Mesenchymal stem cell (in vitro differentiated cells and primary cell): ENCODE data around the gene GSK3B.
A peak's percentile ranks its signal among the peaks of the same experiment; 100 is the strongest.

ENCODE experiments used
- DNase-seq: peaks from one replicate; pipeline ENCODE4 v3.0.0-alpha.2; 2013
- H2AFZ ChIP-seq: one replicate; pipeline ENCODE4 v1.6.1; 2013; ENCODE audit warnings: low read depth, mild to moderate bottlenecking, control low read depth, inconsistent platforms, low read length, moderate library complexity
- H2AK5ac ChIP-seq: 2 replicates; pipeline ENCODE4 v1.6.1; 2013; ENCODE audit warnings: low read length, moderate library complexity, mild to moderate bottlenecking, inconsistent platforms; ENCODE audit not compliant: severe bottlenecking
- H2BK120ac ChIP-seq: one replicate; pipeline ENCODE4 v1.6.1; 2013; ENCODE audit warnings: low read depth, mild to moderate bottlenecking, inconsistent platforms, low read length, moderate library complexity
- H2BK12ac ChIP-seq, 2 experiments: one replicate each; pipeline ENCODE4 v1.6.1; 2013; ENCODE audit warnings: inconsistent platforms in 2 of 2, low read length in 2 of 2, mild to moderate bottlenecking in 2 of 2, moderate library complexity in 2 of 2, control low read depth in 1 of 2
- H2BK15ac ChIP-seq: one replicate; pipeline ENCODE4 v1.6.1; 2013; ENCODE audit warnings: mild to moderate bottlenecking, low read depth, inconsistent platforms; ENCODE audit not compliant: poor library complexity, severe bottlenecking
- H2BK5ac ChIP-seq: 2 replicates; pipeline ENCODE4 v1.6.1; 2013; ENCODE audit warnings: low read depth, mild to moderate bottlenecking, low read length, control low read depth, inconsistent platforms; ENCODE audit not compliant: poor library complexity, severe bottlenecking
- H3K14ac ChIP-seq, 2 experiments: one replicate each; pipeline ENCODE4 v1.6.1; 2013; ENCODE audit warnings: inconsistent platforms in 2 of 2, low read length in 2 of 2, control low read depth in 1 of 2, mild to moderate bottlenecking in 1 of 2, moderate library complexity in 1 of 2
- H3K18ac ChIP-seq, 2 experiments: one replicate each; pipeline ENCODE4 v1.6.1; 2013; ENCODE audit warnings: inconsistent platforms in 2 of 2, low read length in 2 of 2, control low read depth in 1 of 2, low read depth in 1 of 2, mild to moderate bottlenecking in 1 of 2
- H3K23ac ChIP-seq, 2 experiments: one replicate each; pipeline ENCODE4 v1.6.1; 2013; ENCODE audit warnings: inconsistent platforms in 2 of 2, low read length in 2 of 2, mild to moderate bottlenecking in 2 of 2, moderate library complexity in 2 of 2, control low read depth in 1 of 2
- H3K27ac ChIP-seq: 2 replicates; pipeline ENCODE4 v1.5.1; 2013; ENCODE audit warnings: mild to moderate bottlenecking, moderate library complexity, low read length, control low read depth, inconsistent platforms; ENCODE audit not compliant: poor library complexity, severe bottlenecking
- H3K27me3 ChIP-seq, 2 experiments: 2 replicates each; pipeline versions ENCODE4 v1.6.1 to v1.7.0; 2013; ENCODE audit warnings: low read length in 2 of 2, mild to moderate bottlenecking in 2 of 2, moderate library complexity in 2 of 2, control low read depth in 1 of 2, inconsistent platforms in 1 of 2; ENCODE audit not compliant: control insufficient read depth in 1 of 2, insufficient read depth in 1 of 2
- H3K36me3 ChIP-seq, 2 experiments: 2 replicates each; pipeline versions ENCODE4 v1.6.1 to v1.7.0; 2013; ENCODE audit warnings: low read length in 2 of 2, control low read depth in 1 of 2, inconsistent platforms in 1 of 2, low read depth in 1 of 2, mild to moderate bottlenecking in 1 of 2; ENCODE audit not compliant: insufficient read depth in 2 of 2, control insufficient read depth in 1 of 2
- H3K4ac ChIP-seq, 2 experiments: one replicate each; pipeline ENCODE4 v1.6.1; 2013; ENCODE audit warnings: inconsistent platforms in 2 of 2, low read length in 2 of 2, mild to moderate bottlenecking in 2 of 2, moderate library complexity in 2 of 2, control low read depth in 1 of 2, low read depth in 1 of 2
- H3K4me1 ChIP-seq: 2 replicates; pipeline ENCODE4 v1.6.1; 2013; ENCODE audit warnings: low read depth, low read length, control low read depth; ENCODE audit not compliant: control insufficient read depth, insufficient read depth
- H3K4me2 ChIP-seq: 2 replicates; pipeline ENCODE4 v1.6.1; 2013; ENCODE audit warnings: low read length, mild to moderate bottlenecking, inconsistent platforms; ENCODE audit not compliant: poor library complexity, severe bottlenecking
- H3K4me3 ChIP-seq, 2 experiments: 2 replicates each; pipeline versions ENCODE4 v1.5.1 to v1.7.0; 2013; ENCODE audit warnings: low read length in 2 of 2, mild to moderate bottlenecking in 2 of 2, control low read depth in 1 of 2, low read depth in 1 of 2; ENCODE audit not compliant: insufficient read depth in 1 of 2
- H3K79me1 ChIP-seq: replicated peaks from 2 replicates; pipeline ENCODE4 v1.6.1; 2013; ENCODE audit warnings: mild to moderate bottlenecking, control low read depth, low read length, inconsistent platforms; ENCODE audit not compliant: poor library complexity, severe bottlenecking
- H3K9ac ChIP-seq: 2 replicates; pipeline ENCODE4 v1.7.0; 2013; ENCODE audit warnings: mild to moderate bottlenecking, low read length, moderate library complexity
- H3K9me3 ChIP-seq: 2 replicates; pipeline ENCODE4 v1.7.0; 2013; ENCODE audit warnings: mild to moderate bottlenecking, low read length; ENCODE audit not compliant: control insufficient read depth
- H4K8ac ChIP-seq: one replicate; pipeline ENCODE4 v1.6.1; 2013; ENCODE audit warnings: inconsistent platforms, mild to moderate bottlenecking, low read length, moderate library complexity
- H4K91ac ChIP-seq: one replicate; pipeline ENCODE4 v1.6.1; 2013; ENCODE audit warnings: mild to moderate bottlenecking, low read length, inconsistent platforms
- WGBS: methylation state at CpG from one replicate; pipeline ENCODE4 v1.1.7; 2013; ENCODE audit warnings: mixed read lengths; 5-methylcytosine and 5-hydroxymethylcytosine counted together

The GSK3B gene

GRCh38 chr3:120048355-120049041, 45.7 kb downstream of the GSK3B start:
- Histone ChIP-seq H3K4ac (no peak overlapping the region), H2BK15ac (no peak overlapping the region), H3K36me3 (peaks cover 0 to 4% of the 10 kb centered on the region in 2 experiments), H3K27ac (no peak overlapping the region), H2AFZ (no peak overlapping the region), H3K9me3 (peaks cover 13% of the 10 kb centered on the region), H3K23ac (no peak overlapping the region), H3K9ac (no peak overlapping the region), H3K4me2 (no peak overlapping the region), H2BK120ac (no peak overlapping the region), H3K27me3 (no peaks in the 10 kb centered on the region), H2BK12ac (no peak overlapping the region), H3K4me3 (no peak overlapping the region), H2BK5ac (no peak overlapping the region), H3K4me1 (no peaks in the 10 kb centered on the region), H3K18ac (no peak overlapping the region), H3K79me1 (no peaks in the 10 kb centered on the region), H3K14ac (no peak overlapping the region), H4K8ac (no peak overlapping the region), H4K91ac (no peak overlapping the region), H2AK5ac (no peak overlapping the region)
- no peak for DNase-seq

GRCh38 chr3:120047686-120048085, 46.6 kb downstream of the GSK3B start:
- Histone ChIP-seq H3K23ac (no peak overlapping the region), H3K14ac (no peak overlapping the region), H3K9me3 (peaks cover 13% of the 10 kb centered on the region), H3K27me3 (no peaks in the 10 kb centered on the region), H4K91ac (no peak overlapping the region), H2BK5ac (no peak overlapping the region), H3K18ac (no peak overlapping the region), H3K4me1 (no peaks in the 10 kb centered on the region), H2BK120ac (no peak overlapping the region), H2BK15ac (no peak overlapping the region), H3K27ac (no peak overlapping the region), H3K36me3 (peaks cover 0 to 4% of the 10 kb centered on the region in 2 experiments), H4K8ac (no peak overlapping the region), H3K4me2 (no peak overlapping the region), H3K4ac (no peak overlapping the region), H2BK12ac (no peak overlapping the region), H2AFZ (no peak overlapping the region), H3K9ac (no peak overlapping the region), H3K4me3 (no peak overlapping the region), H2AK5ac (no peak overlapping the region), H3K79me1 (no peaks in the 10 kb centered on the region)
- 100% methylated on average over 1 of the region's 1 CpG for WGBS
- DNase-seq, result no peak

GRCh38 chr3:120040813-120041377, 53.4 kb downstream of the GSK3B start:
- Histone ChIP-seq H2AK5ac (no peak overlapping the region), H3K4ac (no peak overlapping the region), H3K14ac (no peak overlapping the region), H3K18ac (no peak overlapping the region), H3K4me1 (no peaks in the 10 kb centered on the region), H4K91ac (no peak overlapping the region), H2BK5ac (no peak overlapping the region), H3K4me3 (no peak overlapping the region), H2AFZ (no peak overlapping the region), H2BK12ac (no peak overlapping the region), H2BK15ac (no peak overlapping the region), H3K23ac (no peak overlapping the region), H4K8ac (no peak overlapping the region), H3K36me3 (peaks cover 14 to 24% of the 10 kb centered on the region in 2 experiments), H3K79me1 (peaks cover 10% of the 10 kb centered on the region), H3K9ac (no peak overlapping the region), H3K27me3 (no peaks in the 10 kb centered on the region), H2BK120ac (no peak overlapping the region), H3K27ac (no peak overlapping the region), H3K9me3 (peaks cover 34% of the 10 kb centered on the region), H3K4me2 (no peak overlapping the region)
- DNase-seq, result no peak
- WGBS, result 97% methylated on average over 7 of the region's 8 CpGs

- H3K4ac ChIP-seq, result no peak overlapping the region
- no peak overlapping the region for H3K14ac ChIP-seq
- H3K27me3 ChIP-seq, result no peaks in the 10 kb centered on the region
- H2BK12ac ChIP-seq, result no peak overlapping the region
- H3K27ac ChIP-seq, result no peak overlapping the region
- no peak overlapping the region for H3K9ac ChIP-seq
- no peak overlapping the region for H2BK120ac ChIP-seq
- no peak overlapping the region for H2AFZ ChIP-seq
- no peak for DNase-seq
- H2BK5ac ChIP-seq, result no peak overlapping the region
- H2AK5ac ChIP-seq, result no peak overlapping the region
- no peaks in the 10 kb centered on the region for H3K4me1 ChIP-seq
- H3K9me3 ChIP-seq, result peaks cover 27% of the 10 kb centered on the region
- peaks cover 14 to 24% of the 10 kb centered on the region in 2 experiments for H3K36me3 ChIP-seq
- no peak overlapping the region for H4K8ac ChIP-seq
- WGBS, result 94% methylated on average over 20 of the region's 20 CpGs
- peak overlapping the region in 1 of 2 experiments; percentile 21 for H3K4me3 ChIP-seq
- H3K23ac ChIP-seq, result no peak overlapping the region
- H3K79me1 ChIP-seq, result peaks cover 12% of the 10 kb centered on the region
- no peak overlapping the region for H2BK15ac ChIP-seq
- no peak overlapping the region for H3K18ac ChIP-seq
- H4K91ac ChIP-seq, result no peak overlapping the region
- no peak overlapping the region for H3K4me2 ChIP-seq
Observed at GRCh38 chr3:120039642-120040610, 54.3 kb downstream of the GSK3B start.
